DND-41 (cell line): ENCODE measurements around the gene NUFIP2.

Experiments used
- CTCF ChIP-seq: IDR thresholded peaks from 2 replicates; pipeline ENCODE4 v1.5.1; 2012; ENCODE audit warnings: borderline replicate concordance, low read length, moderate library complexity, mild to moderate bottlenecking; ENCODE audit not compliant: poor library complexity, severe bottlenecking; ENCODE audit errors: extremely low read depth
- EZH2 ChIP-seq: IDR thresholded peaks from 3 replicates; pipeline ENCODE4 v1.6.1; 2012; ENCODE audit warnings: borderline replicate concordance, low read depth, mild to moderate bottlenecking, moderate library complexity, low read length, inconsistent platforms; ENCODE audit not compliant: severe bottlenecking

DNA sequence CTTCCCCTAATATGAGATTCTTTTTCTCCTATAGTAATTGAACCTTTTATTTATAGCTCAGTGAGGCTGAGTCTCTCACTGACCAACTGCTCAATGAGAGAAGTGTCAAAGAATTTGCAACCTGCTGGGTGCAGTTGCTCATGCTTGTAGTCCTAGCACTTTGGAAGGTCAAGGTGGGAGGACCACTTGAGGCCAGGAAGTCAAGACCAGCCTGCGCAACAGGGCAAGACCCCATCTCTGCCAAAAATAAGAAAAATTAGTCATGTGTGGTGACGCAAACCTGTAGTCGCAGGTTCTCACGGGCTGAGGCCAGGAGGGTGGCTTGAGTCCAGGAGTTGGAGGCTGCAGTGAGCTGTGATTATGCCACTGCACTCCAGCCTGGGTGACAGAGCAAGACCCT is 78.2 kb downstream of the NUFIP2 start:
- no peak for TF ChIP-seq CTCF
- no peak for TF ChIP-seq EZH2
